ENCODE measurements around the gene PHF5A. TPM values are rescaled to one million over a fixed set of nuclear protein-coding genes. Genes with fewer than 3 reads are reported as not detected.
"Not testable (repeated sequence)": the region's sequence is repeated elsewhere in the genome, so short reads cannot be mapped to it uniquely, and the experiment has no call there.

The PHF5A gene
- polyA plus RNA-seq, 1 experiment, result 44.3 TPM

DNA sequence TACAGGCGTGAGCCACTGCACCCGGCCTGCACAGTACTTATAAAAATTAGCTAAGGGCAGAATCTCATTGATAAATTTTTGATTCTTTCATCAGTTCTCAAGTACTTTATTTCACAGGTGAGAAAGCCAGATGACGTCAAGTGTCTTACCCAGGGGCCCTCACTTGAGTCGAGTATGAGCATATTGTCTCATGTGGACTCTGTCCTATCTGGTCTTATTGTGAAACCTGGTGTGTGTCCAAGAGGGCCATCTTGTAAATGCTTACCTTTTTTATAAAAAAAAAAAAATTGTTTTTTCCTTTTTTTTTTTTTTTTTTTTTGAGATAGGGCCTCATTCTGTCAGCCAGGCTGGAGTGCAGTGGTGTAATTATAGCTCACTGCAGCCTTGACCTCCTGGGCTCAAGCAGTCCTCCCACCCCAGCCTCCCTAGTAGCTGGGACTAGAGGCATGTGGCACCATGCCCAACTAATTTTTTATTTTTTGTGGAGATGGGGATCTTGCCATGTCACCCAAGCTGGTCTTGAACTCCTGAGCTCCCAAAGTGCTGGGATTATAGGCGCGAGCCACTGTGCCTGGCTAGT, 6.5 kb upstream of the PHF5A start:
- DNase-seq (ENCODE audit: low read depth), result no peak
- ChIA-PET CTCF (interaction anchor here (1.9 kb wide), 1 partner anchor 43 kb away, joined by 4 read pairs; no protein-coding TSS in a partner anchor), POLR2A (no interaction called here)
- Histone ChIP-seq H3K36me3 (ENCODE audit: control insufficient read depth, insufficient read depth, low read length) (no peaks in the 10 kb centered on the region), H3K4me3 (ENCODE audit: low read depth, low read length) (no peak overlapping the region), H3K27me3 (ENCODE audit: control insufficient read depth, insufficient read depth, low read length) (no peaks in the 10 kb centered on the region)
- TF ChIP-seq, protein P1, sequence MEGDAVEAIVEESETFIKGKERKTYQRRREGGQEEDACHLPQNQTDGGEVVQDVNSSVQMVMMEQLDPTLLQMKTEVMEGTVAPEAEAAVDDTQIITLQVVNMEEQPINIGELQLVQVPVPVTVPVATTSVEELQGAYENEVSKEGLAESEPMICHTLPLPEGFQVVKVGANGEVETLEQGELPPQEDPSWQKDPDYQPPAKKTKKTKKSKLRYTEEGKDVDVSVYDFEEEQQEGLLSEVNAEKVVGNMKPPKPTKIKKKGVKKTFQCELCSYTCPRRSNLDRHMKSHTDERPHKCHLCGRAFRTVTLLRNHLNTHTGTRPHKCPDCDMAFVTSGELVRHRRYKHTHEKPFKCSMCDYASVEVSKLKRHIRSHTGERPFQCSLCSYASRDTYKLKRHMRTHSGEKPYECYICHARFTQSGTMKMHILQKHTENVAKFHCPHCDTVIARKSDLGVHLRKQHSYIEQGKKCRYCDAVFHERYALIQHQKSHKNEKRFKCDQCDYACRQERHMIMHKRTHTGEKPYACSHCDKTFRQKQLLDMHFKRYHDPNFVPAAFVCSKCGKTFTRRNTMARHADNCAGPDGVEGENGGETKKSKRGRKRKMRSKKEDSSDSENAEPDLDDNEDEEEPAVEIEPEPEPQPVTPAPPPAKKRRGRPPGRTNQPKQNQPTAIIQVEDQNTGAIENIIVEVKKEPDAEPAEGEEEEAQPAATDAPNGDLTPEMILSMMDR (IDR thresholded peaks at IDR 0.05; ENCODE audit: insufficient read depth, low read depth, low read length), result no peak

DNA sequence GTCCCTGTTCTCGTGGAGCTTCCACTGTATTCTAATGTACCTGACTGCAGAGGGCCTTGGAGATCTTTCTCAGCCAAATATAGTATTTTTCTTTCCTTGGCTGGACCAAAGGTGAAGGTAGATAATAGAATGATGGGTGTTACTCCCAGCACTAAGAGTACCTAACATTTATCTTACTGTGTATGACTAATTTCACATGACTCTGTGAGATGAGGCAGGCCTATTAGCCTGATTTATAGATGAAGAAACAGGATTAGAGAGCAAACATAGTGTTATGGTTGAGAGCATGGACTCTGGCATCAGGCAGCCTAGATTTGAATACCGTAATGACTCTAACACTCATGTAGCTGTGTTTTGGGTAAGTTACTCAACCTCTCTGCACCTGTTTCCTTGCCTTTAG, 3.1 kb upstream of the PHF5A start:
- Histone ChIP-seq H3K4me3 (ENCODE audit: low read depth, low read length) (no peak overlapping the region), H3K27me3 (ENCODE audit: control insufficient read depth, insufficient read depth, low read length) (no peaks in the 10 kb centered on the region), H3K36me3 (ENCODE audit: control insufficient read depth, insufficient read depth, low read length) (no peaks in the 10 kb centered on the region)
- ChIA-PET CTCF (no interaction called here), POLR2A (no interaction called here)
- TF ChIP-seq, protein P1 (IDR thresholded peaks at IDR 0.05; ENCODE audit: insufficient read depth, low read depth, low read length), result no peak
- DNase-seq (ENCODE audit: low read depth), result no peak

DNA sequence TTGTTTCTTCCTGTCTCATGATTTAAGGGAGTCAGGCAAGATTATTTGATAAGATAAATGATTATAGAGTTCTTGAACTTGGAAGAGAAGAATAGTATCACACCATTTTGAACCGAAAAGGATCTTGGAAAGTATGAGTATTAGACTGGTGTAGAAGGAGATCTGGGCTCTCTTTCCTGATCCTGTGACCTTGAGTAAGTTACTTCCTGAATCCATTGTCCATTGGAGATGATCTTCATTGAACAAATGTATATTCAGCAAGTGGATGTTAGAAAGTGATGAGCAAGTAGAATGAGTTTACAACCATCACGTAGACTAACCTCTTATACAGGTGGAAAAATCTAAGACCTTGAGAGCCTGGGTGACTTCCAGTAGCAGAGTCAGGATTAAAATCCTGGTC, 2.4 kb upstream of the PHF5A start:
- DNase-seq (ENCODE audit: low read depth), result no peak
- CTCF ChIA-PET, result no interaction called here
- Histone ChIP-seq H3K36me3 (ENCODE audit: control insufficient read depth, insufficient read depth, low read length) (no peaks in the 10 kb centered on the region), H3K27me3 (ENCODE audit: control insufficient read depth, insufficient read depth, low read length) (no peaks in the 10 kb centered on the region), H3K4me3 (ENCODE audit: low read depth, low read length) (no peak overlapping the region)
- POLR2A ChIA-PET, result no interaction called here
- TF ChIP-seq, protein P1 (IDR thresholded peaks at IDR 0.05; ENCODE audit: insufficient read depth, low read depth, low read length), result no peak

DNA sequence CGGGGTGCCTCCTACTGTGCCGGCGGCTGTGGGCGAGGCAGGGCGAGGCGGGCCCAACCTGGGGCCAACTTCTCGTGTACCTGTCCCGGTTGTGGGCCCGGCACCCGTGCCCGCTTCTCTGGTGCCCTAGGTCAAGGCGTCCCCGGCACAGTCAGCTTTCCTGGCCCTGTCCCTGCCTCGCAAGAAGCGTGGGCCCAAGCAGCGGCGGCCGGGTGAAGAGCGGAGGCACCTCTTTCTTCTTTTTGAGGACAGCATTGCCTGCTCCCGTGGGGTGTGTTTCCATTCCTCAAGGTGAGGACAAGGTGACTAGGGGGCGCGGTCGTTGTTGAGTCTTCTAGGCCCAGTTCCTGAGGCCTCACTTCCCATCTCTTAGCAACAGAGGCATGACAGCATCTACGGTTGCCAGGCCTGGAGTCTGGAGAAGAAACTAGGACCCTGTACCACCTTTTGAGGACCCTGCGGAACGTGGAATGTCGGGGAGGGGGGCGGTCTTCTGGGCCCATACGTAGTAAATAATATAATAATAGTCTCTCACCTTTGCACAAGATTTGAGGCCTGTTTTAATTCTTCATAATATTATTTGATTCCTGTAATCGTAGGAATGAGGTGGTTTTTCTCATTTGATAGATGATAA, 843 bp upstream of the PHF5A start:
- H3K36me3 ChIP-seq (ENCODE audit: control insufficient read depth, insufficient read depth, low read length), result peaks cover 5% of the 10 kb centered on the region
- ChIA-PET POLR2A (interaction anchor here (0.5 to 0.6 kb wide), 3 partner anchors 15 to 151 kb away, joined by 3 to 4 read pairs (median 4); partner anchors contain the start of gene DESI1), CTCF (interaction anchor here (0.8 to 2.6 kb wide), 5 partner anchors 9 to 65 kb away, joined by 3 to 10 read pairs (median 3); no protein-coding TSS in a partner anchor)

DNA sequence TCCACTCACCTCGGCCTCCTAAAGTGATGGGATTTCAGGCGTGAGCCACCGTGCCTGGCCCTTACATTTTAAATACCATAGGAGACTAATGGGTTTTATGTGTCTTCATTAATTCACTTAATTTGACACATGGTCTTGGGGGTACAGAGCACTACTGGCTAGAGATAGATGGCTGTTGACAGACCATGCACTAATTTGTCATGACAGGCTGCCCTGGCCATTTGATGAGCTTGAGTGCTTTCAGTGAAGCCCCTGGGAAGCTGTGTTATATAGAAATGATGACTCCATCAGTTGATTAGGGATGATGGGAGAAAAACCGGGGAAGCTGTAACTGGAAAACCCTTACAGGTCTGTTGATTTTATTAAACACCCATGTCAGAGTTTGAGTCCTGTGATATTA, 6.6 kb downstream of the PHF5A start:
- POLR2A ChIA-PET, result no interaction called here
- H3K36me3 ChIP-seq (ENCODE audit: control insufficient read depth, insufficient read depth, low read length), result peaks cover 9% of the 10 kb centered on the region
- no peak overlapping the region for H3K4me3 ChIP-seq (ENCODE audit: low read depth, low read length)
- CTCF ChIA-PET, result interaction anchor here (1.7 to 2.0 kb wide), 2 partner anchors 11 to 13 kb away, joined by 6 read pairs; no protein-coding TSS in a partner anchor
- no peak for DNase-seq (ENCODE audit: low read depth)
- TF ChIP-seq, protein P1 (IDR thresholded peaks at IDR 0.05; ENCODE audit: insufficient read depth, low read depth, low read length), result no peak
- H3K27me3 ChIP-seq (ENCODE audit: control insufficient read depth, insufficient read depth, low read length), result no peaks in the 10 kb centered on the region

More for the DNA sequence above, 843 bp upstream of the PHF5A start:
- TF ChIP-seq, protein P1 (IDR thresholded peaks at IDR 0.05; ENCODE audit: insufficient read depth, low read depth, low read length), result no peak
- DNase-seq (ENCODE audit: low read depth), result no peak
- Histone ChIP-seq H3K4me3 (ENCODE audit: low read depth, low read length) (peak overlapping the region; percentile 82), H3K27me3 (ENCODE audit: control insufficient read depth, insufficient read depth, low read length) (no peaks in the 10 kb centered on the region)

DNA sequence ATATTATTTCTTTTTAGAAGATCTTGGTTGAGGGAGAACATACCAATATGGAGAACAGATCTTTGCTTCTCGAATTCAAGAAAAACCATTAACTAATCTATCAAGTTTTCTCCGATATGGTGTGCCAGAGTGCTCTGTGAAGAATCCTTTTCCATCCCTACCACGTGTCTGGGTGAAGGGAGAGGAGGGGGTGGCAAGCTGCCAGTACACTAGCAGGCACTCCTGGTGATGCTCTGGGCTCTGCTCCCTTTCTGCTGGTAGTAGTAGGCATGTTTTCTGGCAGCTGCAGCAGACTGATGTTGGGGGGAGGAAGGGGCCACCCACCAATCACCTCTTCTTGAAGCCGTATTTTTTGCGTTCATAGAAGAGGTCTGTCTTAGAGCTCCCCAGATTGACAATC, 8.4 kb downstream of the PHF5A start:
- H3K4me3 ChIP-seq (ENCODE audit: low read depth, low read length); DNase-seq (ENCODE audit: low read depth); H3K36me3 ChIP-seq (ENCODE audit: control insufficient read depth, insufficient read depth, low read length); POLR2A ChIA-PET; H3K27me3 ChIP-seq (ENCODE audit: control insufficient read depth, insufficient read depth, low read length): not testable (repeated sequence)
- CTCF ChIA-PET, result interaction anchor here (1.0 to 1.1 kb wide), 2 partner anchors 12 to 23 kb away, joined by 3 to 4 read pairs; no protein-coding TSS in a partner anchor

Measured in BJ (cell line).